NCI-H1417 treated with DMSO at 0.1 percent for 48 hours (cell line): Measurements from ENCODE around the gene DNAJC6.

ENCODE experiments used
- DNase-seq: peaks from one replicate; lab custom pipeline; 2025; lab: John Stamatoyannopoulos, UW

DNAJC6 gene

DNA sequence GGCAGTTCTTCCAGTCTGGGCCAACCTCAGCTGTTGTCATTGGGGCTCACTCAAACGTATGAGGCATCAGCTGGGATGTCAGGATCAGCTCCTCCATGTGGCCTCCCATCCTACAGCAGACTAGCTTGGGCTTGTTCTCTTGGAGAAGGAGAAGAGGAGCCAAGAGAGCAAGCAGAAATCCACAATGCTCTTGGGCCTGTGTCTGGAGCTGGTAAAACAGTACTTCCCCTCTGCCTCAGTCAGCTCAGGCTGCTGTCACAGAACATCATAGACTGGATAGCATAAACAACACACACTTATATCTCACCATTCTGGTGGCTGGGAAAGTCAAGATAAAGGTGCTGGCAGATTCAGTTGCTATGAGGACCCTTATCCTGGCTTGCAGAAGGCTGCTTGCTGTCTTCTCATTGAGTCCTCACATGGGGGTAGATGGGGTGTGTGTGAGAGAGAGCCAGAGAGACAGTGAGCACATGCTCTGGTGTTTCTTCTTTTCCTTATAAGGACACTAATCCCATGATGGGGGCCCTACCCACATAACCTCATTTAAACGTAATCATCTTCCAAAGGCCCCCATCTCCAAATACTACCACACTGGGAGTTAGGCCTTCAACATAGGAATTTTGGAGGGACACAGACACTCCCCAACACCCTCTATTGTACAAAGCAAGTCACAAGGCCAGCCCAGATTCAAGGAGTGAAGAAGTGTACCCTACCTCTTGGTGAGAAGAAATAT lies 16.3 kb upstream of the DNAJC6 start:
- DNase-seq: no peak

DNA sequence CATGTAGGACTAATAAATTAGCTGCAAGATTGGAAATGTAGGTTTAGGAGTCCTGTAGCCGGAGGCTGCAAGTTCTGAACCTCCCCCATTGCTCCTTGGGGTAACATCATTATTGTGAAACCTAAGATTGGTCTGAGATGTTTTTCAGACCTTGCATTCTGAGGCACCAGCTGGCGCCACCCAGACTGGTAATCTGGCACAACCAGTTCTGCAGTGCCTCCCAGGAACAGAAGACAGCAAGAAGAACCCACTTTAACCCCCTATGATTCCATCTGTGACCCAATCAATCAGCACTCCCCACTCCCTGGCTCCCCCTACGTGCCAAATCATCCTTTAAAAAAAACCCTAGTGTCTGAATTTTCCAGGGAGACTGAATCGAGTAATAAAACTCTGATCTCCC lies 11.6 kb upstream of the DNAJC6 start:
- no peak for DNase-seq

DNA sequence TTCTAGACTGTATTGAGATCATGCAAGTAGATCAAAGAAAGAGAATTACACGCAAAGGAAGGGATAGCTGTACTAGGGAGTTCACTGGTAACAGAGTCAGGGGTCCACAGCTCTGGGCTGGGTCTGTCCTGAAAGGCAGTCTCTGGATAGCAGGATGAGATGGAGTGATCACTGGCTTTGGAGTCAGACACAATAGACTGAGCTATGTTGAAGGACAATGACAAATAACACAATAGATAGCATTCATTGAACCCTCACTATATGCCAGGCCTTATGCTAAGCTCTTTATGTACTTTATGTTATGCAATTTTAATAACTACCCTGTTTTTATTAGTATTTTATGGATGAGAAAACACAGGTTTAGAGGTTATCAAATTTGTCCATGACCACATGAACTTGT lies 10.0 kb upstream of the DNAJC6 start:
- DNase-seq: no peak

DNA sequence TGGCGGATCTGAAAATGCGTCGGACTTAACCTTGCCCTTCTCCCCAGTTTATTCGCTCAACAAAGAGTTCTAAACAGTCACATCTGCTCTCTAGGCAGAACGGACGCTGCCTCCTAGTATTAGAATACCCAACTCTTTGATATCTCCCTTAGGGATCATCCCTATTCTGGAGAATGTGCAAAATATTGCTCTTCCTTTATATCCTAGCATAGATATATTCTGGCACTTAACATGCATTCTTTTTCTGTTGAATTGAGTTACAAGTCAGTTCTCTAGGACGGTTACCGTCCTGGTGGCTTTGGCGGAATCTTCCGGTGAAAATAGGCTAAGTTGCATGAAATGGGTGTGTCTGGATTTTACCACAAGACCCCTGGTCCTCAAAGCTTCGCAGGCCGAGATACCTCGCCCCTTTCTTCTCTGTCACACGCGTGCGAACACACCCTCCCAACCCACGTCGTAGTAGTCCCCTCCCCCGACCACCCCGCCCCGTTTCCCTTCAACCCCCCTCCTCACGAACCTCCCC lies 501 bp upstream of the DNAJC6 start:
- DNase-seq: no peak

- DNase-seq: peak; percentile 66
These were observed 790 bp downstream of the DNAJC6 start for GRCh38 chr1:65310078-65310587.

DNA sequence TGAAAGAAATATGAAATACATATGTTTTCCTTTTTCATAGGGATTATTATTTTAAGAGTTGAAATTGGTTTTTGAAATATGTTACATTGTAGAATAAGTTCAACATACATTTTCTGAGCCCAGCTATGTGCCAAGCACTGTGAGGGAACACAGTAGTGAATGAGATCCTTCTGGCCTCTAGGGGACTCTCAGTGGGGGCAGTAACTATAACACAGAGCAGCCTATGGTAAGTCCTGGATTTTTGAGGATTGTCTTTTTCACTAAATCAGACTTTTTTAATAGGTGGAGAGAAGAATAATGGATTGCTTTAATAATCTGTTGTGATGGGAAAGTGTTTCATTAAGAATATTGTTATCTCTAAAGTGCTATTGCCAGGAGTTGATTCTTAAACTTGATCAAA lies 2.4 kb downstream of the DNAJC6 start:
- DNase-seq: no peak

- DNase-seq: no peak
These were observed 6.9 kb downstream of the DNAJC6 start for GRCh38 chr1:65316233-65316632.

- DNase-seq: no peak
These were observed 8.7 kb downstream of the DNAJC6 start for GRCh38 chr1:65317866-65318653.

GRCh38 chr1:65319141-65319540 lies 9.8 kb downstream of the DNAJC6 start:
- DNase-seq: no peak

DNA sequence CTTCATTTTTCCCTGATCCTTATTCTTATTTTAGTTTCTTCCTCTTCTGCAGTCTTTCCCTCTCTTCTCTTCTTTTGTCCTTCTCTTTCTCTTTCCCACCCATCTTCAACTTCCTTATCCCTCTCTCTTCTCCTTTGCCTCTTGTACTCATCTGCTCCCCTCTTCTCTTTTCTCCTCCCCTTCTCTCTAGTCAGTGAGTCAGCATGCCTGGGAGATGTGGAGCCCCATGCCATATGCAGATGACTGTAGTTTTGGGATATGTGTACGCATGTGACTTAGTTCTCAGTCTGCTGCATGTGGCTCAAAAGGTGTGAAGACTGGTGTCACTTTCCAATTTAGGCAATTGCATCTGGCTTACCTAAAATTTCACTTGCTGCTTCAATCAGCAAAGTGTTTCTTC lies 10.4 kb downstream of the DNAJC6 start:
- no peak for DNase-seq

DNA sequence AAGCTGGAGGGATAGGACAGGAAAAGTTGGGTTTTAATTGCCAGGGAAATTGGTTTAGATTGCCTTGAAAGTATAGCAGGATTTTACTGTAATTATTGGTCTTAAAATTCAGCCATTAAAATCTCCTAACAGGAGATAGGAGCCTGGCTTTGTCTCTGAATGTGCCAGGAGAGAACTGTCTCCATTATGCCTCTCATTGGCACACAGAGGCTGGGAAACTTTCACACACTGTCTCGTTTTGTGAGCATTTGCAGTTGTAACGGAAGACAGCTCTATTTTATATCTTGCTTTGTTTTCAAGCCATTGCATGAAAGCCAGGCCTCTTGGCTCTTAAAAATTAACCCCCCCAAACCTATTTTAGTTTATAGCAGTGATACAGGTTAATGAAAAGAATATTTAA lies 12.5 kb downstream of the DNAJC6 start:
- no peak for DNase-seq

DNA sequence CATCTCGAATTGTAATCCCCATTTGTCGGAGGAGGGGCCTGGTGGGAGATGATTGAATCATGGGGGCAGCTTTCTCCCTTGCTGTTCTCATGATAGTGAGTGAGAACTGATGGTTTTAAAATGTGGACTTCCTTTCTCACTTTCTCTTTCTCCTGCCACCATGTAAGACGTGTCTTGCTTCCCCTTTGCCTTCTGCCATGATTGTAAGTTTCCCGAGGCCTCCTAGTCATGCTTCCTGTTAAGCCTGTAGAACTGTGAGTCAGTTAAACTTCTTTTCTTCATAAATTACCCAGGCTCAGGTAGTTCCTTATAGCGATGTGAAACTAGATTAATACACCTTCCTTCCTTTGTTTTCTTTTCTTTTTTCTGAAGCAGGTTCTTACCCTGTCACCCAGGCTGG lies 13.9 kb downstream of the DNAJC6 start:
- DNase-seq: no peak

DNA sequence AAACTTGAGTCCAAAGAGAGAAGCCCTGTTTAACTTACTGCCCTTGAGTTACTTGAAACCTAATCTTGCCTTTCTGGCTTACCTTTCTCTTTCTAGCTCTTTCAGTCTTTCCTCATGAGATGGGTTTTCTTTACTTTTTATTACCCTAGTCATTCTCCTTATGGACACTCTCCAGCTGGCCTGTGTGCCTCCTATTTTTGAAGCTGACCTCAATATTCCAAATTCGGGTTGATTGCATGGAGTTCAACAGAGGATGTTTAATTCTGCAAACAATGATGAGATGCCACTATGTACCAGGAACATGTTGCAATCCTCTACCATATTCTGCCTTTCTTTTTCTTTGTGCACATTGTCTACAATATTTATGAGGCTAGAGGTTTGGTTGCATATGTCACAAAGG lies 20.7 kb downstream of the DNAJC6 start:
- DNase-seq: no peak

DNA sequence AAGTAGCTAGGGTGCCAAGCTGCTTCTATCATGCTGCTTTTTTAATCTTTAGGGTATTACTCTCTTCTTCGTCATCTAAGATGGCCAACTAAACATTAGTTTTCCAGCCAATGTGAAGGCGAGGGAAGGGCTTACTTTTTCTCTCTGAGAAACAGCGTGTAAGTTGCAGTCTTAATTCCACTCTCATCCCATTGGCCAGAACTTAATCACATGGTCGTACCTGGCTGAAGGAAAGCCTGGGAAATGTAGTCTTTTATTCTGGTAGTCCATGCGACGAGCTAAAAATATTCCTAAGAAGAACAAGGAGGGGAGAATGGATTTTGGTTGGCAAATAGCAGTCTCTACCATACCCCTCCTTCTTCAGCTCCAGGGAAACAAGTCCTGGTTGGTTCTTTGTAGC lies 21.5 kb downstream of the DNAJC6 start:
- DNase-seq: no peak

DNA sequence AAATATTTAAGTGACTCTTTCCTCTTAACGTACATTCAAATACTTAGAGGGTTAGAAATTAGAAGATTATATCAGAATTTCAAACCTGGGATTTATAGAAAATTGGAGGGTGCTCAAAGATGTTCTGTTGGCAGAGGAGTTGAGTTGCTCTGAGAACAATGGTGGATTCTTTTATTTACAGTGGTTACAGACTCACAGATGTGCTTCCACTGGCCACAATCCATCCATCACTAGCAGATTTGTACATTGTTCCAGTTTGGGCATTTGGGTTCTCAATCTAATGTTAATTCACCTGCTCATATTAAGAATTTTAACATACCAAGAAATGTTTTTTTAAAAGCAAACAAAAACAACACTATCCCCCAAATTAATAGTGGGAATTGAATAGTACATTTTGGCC lies 23.5 kb downstream of the DNAJC6 start:
- DNase-seq: no peak

- DNase-seq: no peak
These were observed 24.7 kb downstream of the DNAJC6 start for GRCh38 chr1:65334081-65334480.

- no peak for DNase-seq
These were observed 30.6 kb downstream of the DNAJC6 start for GRCh38 chr1:65339866-65340468.

DNA sequence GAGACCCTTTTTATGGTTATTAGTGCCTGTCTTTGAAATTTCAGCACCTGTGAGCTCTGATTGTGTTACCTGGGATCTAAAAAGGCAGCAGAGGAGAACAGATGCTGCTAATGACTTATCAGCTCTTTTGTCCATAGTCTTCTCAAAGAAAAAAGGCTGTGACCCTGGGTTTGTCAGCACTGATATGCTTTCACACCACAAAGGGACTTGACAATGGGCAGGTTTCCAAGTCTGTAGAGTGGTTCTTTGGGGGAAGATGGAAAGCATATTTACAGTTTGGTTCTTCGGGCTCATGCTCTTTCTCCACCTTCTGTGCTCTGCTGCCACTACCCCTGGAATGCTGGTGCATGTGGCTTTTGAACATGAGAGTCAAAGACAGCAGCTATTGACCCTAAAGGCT lies 32.0 kb downstream of the DNAJC6 start:
- DNase-seq: no peak

GRCh38 chr1:65343286-65343685 lies 33.9 kb downstream of the DNAJC6 start:
- DNase-seq: no peak

- DNase-seq: no peak
These were observed 35.0 kb downstream of the DNAJC6 start for GRCh38 chr1:65344171-65344814.

GRCh38 chr1:65346190-65346589 lies 36.8 kb downstream of the DNAJC6 start:
- no peak for DNase-seq

GRCh38 chr1:65355031-65355712 lies 45.8 kb downstream of the DNAJC6 start:
- no peak for DNase-seq
